ENCODE measurements around the gene RAD52. TPM values are rescaled to one million over a fixed set of nuclear protein-coding genes. Genes with fewer than 3 reads are reported as not detected.

The RAD52 gene
- total and polyA plus RNA-seq, 2 donors from 2014 or later: 6.4 to 17.1 TPM

DNA sequence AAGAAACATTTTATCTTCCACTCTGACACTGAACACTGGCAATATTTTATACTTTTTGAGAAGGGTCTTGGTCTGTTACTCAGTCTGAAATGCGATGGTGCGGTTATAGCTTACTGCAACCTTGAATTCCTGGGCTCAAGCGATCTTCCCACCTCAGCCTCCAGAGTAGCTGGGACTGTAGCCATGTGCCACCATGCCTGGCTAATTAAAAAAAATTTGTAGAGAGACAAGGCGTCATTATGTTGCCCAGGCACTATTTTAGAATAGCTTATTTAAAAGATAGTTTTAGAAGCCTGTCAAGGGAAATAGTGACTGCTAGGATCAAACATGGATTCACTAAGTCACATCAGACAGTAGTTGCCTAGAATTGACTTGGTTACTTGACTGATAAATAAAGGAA is 47.4 kb upstream of the RAD52 start:
- no peak for DNase-seq
- H3K4me1 ChIP-seq (ENCODE audit: control insufficient read depth in 2 of 3, insufficient read depth in 2 of 3, low read depth in 1 of 3, low read length in 3 of 3): peaks cover 0 to 7% (median 6%) of the 10 kb centered on the region in 3 donors
- no peak overlapping the region for H3K27ac ChIP-seq (ENCODE audit: low read depth in 2 of 2, low read length in 2 of 2)
- no peak overlapping the region for H3K9ac ChIP-seq (ENCODE audit: low read length in 3 of 3)
- TF ChIP-seq, protein P1, sequence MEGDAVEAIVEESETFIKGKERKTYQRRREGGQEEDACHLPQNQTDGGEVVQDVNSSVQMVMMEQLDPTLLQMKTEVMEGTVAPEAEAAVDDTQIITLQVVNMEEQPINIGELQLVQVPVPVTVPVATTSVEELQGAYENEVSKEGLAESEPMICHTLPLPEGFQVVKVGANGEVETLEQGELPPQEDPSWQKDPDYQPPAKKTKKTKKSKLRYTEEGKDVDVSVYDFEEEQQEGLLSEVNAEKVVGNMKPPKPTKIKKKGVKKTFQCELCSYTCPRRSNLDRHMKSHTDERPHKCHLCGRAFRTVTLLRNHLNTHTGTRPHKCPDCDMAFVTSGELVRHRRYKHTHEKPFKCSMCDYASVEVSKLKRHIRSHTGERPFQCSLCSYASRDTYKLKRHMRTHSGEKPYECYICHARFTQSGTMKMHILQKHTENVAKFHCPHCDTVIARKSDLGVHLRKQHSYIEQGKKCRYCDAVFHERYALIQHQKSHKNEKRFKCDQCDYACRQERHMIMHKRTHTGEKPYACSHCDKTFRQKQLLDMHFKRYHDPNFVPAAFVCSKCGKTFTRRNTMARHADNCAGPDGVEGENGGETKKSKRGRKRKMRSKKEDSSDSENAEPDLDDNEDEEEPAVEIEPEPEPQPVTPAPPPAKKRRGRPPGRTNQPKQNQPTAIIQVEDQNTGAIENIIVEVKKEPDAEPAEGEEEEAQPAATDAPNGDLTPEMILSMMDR (IDR thresholded peaks at IDR 0.05; ENCODE audit: borderline replicate concordance, extremely low read depth, insufficient read depth): no peak
- no peak for FAIRE-seq
- no peaks in the 10 kb centered on the region for H3K9me3 ChIP-seq (ENCODE audit: control insufficient read depth in 2 of 3, insufficient read depth in 1 of 3, low read length in 3 of 3)
- no peaks in the 10 kb centered on the region for H3K36me3 ChIP-seq (ENCODE audit: control insufficient read depth in 2 of 3, insufficient read depth in 3 of 3, low read length in 3 of 3)
- H3K4me3 ChIP-seq (ENCODE audit: low read length in 3 of 3): no peak overlapping the region
- intact Hi-C loops (cut with DNase I): no loop called here
- no peaks in the 10 kb centered on the region for H3K27me3 ChIP-seq (ENCODE audit: control insufficient read depth, insufficient read depth, low read length)

DNA sequence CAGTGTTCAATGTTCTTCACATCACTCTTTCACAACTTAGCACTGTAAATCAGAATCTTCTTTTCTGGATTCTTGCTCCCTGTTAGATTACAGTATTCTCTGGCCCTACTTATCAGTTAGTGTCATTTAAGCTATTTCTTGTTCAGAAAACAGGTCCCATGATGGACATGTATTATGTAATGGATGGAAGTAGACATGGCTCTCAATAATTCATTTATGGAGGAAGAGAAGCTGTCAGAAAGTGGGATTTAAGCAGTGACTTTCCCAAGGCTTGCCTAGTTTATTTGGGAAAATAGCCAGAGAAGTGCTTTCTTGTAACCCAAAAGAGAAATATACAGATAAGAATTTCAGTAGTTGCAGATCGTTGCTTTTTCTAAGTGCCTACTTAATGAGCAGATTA is 43.2 kb upstream of the RAD52 start:
- TF ChIP-seq, protein P1 (IDR thresholded peaks at IDR 0.05; ENCODE audit: borderline replicate concordance, extremely low read depth, insufficient read depth): no peak
- Histone ChIP-seq H3K9ac (ENCODE audit: low read length in 3 of 3) (peak overlapping the region in 1 of 3 donors; percentile 37), H3K27ac (ENCODE audit: low read depth in 2 of 2, low read length in 2 of 2) (no peak overlapping the region), H3K36me3 (ENCODE audit: control insufficient read depth in 2 of 3, insufficient read depth in 3 of 3, low read length in 3 of 3) (no peaks in the 10 kb centered on the region), H3K4me1 (ENCODE audit: control insufficient read depth in 2 of 3, insufficient read depth in 2 of 3, low read depth in 1 of 3, low read length in 3 of 3) (peaks cover 4 to 11% (median 10%) of the 10 kb centered on the region in 3 donors), H3K9me3 (ENCODE audit: control insufficient read depth in 2 of 3, insufficient read depth in 1 of 3, low read length in 3 of 3) (no peaks in the 10 kb centered on the region), H3K4me3 (ENCODE audit: low read length in 3 of 3) (peak overlapping the region in 1 of 3 donors; percentile 83), H3K27me3 (ENCODE audit: control insufficient read depth, insufficient read depth, low read length) (no peaks in the 10 kb centered on the region)
- no peak for FAIRE-seq
- DNase-seq: peak in 1 of 5 donors; percentile 2
- intact Hi-C loops (cut with DNase I): no loop called here

DNA sequence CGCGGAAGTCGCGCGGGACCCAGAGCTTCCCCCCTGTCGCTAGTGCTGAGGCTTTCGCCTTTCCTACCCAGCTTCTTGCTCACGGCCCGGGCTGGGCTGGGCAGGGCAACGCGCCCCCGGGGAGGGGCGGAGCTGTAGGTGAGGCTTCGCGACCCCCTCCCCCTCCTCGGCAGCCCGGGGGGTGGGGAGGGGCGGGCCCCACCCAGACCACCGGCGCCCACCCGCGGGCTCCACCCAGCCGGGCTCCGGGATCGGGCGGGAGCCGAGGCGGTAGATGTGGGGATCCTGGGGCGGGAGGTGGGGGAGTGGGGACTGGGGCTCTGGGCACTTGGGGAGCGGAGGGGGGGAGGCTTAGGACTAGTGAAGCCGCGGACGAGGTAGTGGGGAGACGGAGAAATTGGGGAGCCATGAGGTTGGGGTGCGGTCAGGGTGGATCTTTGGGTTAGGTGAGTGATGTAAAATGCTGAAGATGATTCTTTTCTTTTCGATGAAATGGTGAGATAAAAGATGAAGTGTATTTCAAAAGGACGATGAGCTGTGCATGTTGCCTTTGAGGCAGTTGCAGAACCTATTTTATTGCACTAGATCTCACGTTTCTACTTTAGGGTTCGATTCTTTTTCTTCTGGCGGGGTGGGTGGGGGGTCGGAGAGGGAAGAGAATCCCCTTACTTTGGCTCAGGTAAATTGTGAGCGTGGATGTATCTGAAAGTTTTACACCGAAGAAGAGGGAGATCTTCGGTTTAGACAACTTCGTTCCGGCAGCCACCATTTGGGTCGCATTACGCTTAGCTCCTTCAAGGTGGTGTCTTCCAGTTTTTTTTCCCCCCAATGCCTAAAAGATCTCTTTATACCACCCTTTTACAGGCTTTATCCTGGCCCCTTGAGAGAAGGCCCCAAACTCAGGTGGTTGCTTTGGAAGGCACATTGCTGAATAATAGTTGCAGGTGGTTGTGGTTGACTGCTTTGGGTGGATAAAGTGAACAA is 42.1 kb upstream of the RAD52 start:
- peaks cover 4 to 11% (median 10%) of the 10 kb centered on the region in 3 donors for H3K4me1 ChIP-seq (ENCODE audit: control insufficient read depth in 2 of 3, insufficient read depth in 2 of 3, low read depth in 1 of 3, low read length in 3 of 3)

More for the DNA sequence above, 42.1 kb upstream of the RAD52 start:
- Histone ChIP-seq H3K27ac (ENCODE audit: low read depth in 2 of 2, low read length in 2 of 2) (peak overlapping the region; percentile 87 to 93), H3K9me3 (ENCODE audit: control insufficient read depth in 2 of 3, insufficient read depth in 1 of 3, low read length in 3 of 3) (no peaks in the 10 kb centered on the region), H3K9ac (ENCODE audit: low read length in 3 of 3) (peak overlapping the region; percentile 80 to 85 (median 84)), H3K4me3 (ENCODE audit: low read length in 3 of 3) (peak overlapping the region; percentile 83 to 88 (median 85)), H3K36me3 (ENCODE audit: control insufficient read depth in 2 of 3, insufficient read depth in 3 of 3, low read length in 3 of 3) (no peaks in the 10 kb centered on the region), H3K27me3 (ENCODE audit: control insufficient read depth, insufficient read depth, low read length) (no peaks in the 10 kb centered on the region)
- FAIRE-seq (no peak), DNase-seq (peak in 3 of 5 donors; percentile 12 to 79 (median 77))
- intact Hi-C loops (cut with DNase I): no loop called here
- TF ChIP-seq, protein P1 (IDR thresholded peaks at IDR 0.05; ENCODE audit: borderline replicate concordance, extremely low read depth, insufficient read depth): no peak

Data from kidney (tissue), 14 donors.